ENCODE data around the gene SPESP1.

SPESP1 gene

GRCh38 chr15:68930268-68931022 is at the start of gene SPESP1:
Gene SPESP1, plus strand, starts transcription at chr15:68930525. Its CDS starts 129 bp downstream, at chr15:68930654.
- no peak for DNase-seq (ENCODE audit: low read depth in 2 of 3, low spot score in 2 of 3)

DNA sequence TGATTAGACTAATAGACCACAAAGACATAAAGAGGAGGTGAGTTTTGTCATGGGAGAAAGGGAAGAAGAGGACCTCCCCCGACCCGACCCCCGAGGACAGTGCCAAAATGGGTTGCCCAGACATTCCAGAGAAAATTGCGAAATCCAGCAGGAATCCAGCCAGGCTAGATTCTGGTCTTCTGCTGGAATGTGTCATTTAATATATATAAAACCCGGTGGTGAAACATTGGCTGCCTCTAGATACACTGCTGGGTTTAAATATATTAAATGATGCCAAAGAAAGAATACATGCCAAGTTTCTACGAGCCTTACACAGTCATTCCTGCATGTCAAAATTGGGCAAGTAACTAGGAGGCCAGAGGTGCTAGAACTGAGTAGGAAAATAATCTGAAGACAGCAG is 45.3 kb upstream of the SPESP1 start:
- DNase-seq (ENCODE audit: low read depth in 2 of 3, low spot score in 2 of 3): no peak

- DNase-seq (ENCODE audit: low read depth in 2 of 3, low spot score in 2 of 3): no peak
Observed at GRCh38 chr15:68887120-68887519, 43.2 kb upstream of the SPESP1 start.

GRCh38 chr15:68887819-68888218 is 42.5 kb upstream of the SPESP1 start:
- no peak for DNase-seq (ENCODE audit: low read depth in 2 of 3, low spot score in 2 of 3)

- no peak for DNase-seq (ENCODE audit: low read depth in 2 of 3, low spot score in 2 of 3)
Observed at GRCh38 chr15:68888419-68888818, 41.9 kb upstream of the SPESP1 start.

DNA sequence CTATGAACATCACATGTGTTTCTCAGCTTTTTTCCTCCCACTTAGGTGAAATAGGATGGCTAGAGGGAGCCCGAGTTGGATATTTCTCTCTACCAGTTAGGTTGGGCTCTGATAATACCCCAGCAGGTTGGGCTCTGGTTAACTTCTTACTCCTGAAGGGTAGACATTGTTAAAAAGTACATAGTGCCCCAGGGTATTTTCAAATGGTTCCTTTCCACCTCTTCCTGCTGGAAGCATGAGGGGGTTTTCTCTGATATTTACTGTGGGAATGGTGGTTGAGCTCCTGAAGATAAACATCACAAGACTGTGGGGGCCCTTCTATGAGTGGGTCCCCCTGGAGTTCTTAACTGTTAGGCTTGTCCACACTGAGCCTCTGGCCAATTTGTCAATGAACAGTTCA is 36.1 kb upstream of the SPESP1 start:
- no peak for DNase-seq (ENCODE audit: low read depth in 2 of 3, low spot score in 2 of 3)

DNA sequence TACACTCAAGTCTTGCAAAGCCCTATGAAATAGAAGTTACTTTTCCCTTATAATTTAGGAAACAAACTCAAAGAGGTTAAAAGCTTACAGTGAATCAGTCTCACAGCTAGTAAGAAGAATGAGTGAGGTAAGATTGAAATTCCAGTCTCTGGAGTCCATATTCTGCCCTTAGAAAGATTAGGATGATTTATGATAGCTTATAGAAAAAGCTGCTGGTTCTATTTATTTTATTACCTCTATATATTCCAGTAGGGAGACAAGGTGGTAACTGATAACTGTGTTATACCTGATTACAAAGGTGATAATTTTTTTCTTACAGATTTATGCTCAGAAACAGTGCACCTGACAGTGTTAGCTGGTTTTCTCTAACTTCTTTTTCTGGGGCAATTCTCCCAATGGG is 34.1 kb upstream of the SPESP1 start:
- DNase-seq (ENCODE audit: low read depth in 2 of 3, low spot score in 2 of 3): no peak

GRCh38 chr15:68897016-68897415 is 33.3 kb upstream of the SPESP1 start:
- no peak for DNase-seq (ENCODE audit: low read depth in 2 of 3, low spot score in 2 of 3)

DNA sequence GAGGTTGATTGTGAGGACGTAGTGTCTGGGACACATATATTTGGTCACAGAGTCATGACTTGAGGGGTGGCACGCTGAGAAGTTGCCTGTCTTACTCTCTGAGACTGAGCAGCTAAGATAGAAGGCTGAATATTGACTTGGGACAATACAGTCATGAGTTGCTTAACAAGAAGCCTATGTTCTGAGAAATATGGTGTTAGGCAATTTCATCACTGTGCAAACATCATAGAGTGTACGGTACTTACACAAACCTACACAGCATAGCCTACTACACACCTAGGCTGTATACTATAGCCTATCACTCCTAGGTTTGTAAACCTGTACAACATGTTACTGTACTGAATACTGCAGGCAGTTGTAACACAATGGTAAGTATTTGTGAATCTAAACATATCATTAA is 30.3 kb upstream of the SPESP1 start:
- no peak for DNase-seq (ENCODE audit: low read depth in 2 of 3, low spot score in 2 of 3)

DNA sequence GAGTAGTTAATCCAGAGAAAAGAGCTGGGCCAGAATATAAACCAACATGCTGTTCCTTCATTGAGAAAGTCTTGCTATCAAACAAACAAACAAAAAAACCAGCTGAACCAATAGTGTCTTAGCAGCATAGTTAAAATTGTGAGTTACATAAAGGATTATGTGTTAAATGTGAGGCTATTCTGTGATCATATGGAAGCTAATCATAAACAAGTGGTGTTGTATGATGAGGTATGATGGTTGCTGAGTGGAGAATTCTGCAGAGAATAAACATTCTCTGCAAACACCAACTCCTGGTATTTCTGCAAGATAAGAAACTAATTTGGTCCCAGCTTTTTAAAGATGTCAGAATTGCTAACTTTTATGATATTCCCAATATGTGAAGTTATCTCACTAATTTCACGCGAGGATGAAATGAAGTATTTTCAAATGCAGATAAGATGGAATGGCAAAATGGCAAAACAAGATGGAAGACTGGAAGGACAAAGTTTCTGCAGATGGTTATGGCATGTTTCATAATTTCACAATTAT is 22.9 kb upstream of the SPESP1 start:
- no peak for DNase-seq (ENCODE audit: low read depth in 2 of 3, low spot score in 2 of 3)

GRCh38 chr15:68909601-68910100 is 20.7 kb upstream of the SPESP1 start:
- no peak for DNase-seq (ENCODE audit: low read depth in 2 of 3, low spot score in 2 of 3)

DNA sequence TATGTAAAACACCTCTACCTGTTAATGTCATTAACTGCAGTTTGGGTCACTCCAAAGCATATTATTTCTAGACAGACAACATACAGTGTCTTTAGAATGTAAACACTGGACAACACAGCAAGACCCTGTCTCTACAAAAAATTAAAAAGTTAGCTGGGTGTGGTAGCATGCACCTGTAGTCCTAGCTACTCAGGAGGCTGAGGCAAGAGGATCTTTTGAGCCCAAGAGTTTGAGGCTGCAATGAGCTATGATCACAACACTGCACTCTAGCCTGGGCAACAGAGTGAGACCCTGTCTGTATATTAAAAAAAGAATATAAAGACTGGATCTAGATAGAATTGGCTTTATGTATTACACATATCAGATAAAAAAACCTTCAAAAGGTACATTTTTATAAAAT is 20.0 kb upstream of the SPESP1 start:
- no peak for DNase-seq (ENCODE audit: low read depth in 2 of 3, low spot score in 2 of 3)

DNA sequence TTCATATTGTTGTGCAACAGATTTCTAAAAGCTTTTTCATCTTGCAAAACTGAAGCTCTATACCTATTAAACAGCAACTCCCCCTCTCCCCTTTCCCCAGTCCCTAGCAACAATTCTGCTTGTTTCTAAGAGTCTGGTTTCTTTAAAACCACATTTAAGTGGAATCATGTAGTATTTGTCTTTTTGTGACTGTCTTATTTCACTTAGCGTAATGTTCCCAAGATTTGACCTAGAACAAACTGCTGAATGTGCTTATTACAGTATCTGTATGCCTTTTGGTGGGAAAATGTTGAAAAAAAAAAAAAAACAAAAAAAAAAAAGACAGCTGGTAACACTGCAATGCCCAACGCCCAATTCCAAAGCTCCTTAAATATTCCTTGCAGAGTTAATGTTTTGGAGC is 19.5 kb upstream of the SPESP1 start:
- DNase-seq (ENCODE audit: low read depth in 2 of 3, low spot score in 2 of 3): no peak

DNA sequence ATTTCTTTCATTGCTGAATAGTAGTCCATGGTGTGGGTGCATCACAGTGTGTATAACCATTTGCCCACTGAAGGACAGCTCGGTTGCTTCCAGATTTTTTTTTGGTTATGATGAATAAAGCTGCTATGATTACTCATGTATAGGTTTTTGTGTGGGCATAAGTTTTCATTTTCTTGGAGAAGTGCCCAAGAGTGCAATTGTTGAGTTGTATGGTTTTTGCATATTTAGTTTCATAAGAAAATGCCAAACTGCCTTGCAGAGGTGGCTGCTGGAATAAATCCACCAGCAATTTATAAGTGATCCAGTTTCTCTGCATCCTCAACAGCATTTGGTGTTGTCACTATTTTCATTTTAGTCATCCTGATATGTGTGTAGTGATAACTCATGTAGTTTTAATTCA is 8.4 kb upstream of the SPESP1 start:
- no peak for DNase-seq (ENCODE audit: low read depth in 2 of 3, low spot score in 2 of 3)

GRCh38 chr15:68924866-68925560 is 5.3 kb upstream of the SPESP1 start:
- DNase-seq (ENCODE audit: low read depth in 2 of 3, low spot score in 2 of 3): peak in 2 of 3 experiments; percentile 25 to 38

GRCh38 chr15:68933001-68933400 is 2.7 kb downstream of the SPESP1 start:
- no peak for DNase-seq (ENCODE audit: low read depth in 2 of 3, low spot score in 2 of 3)

- DNase-seq (ENCODE audit: low read depth in 2 of 3, low spot score in 2 of 3): no peak
Observed at GRCh38 chr15:68934341-68934740, 4.0 kb downstream of the SPESP1 start.

GRCh38 chr15:68935400-68935937 is 5.1 kb downstream of the SPESP1 start:
- DNase-seq (ENCODE audit: low read depth in 2 of 3, low spot score in 2 of 3): no peak

GRCh38 chr15:68939501-68939900 is 9.2 kb downstream of the SPESP1 start:
- DNase-seq (ENCODE audit: low read depth in 2 of 3, low spot score in 2 of 3): no peak

- DNase-seq (ENCODE audit: low read depth in 2 of 3, low spot score in 2 of 3): no peak
Observed at GRCh38 chr15:68951813-68952212, 21.5 kb downstream of the SPESP1 start.

- no peak for DNase-seq (ENCODE audit: low read depth in 2 of 3, low spot score in 2 of 3)
Observed at GRCh38 chr15:68957696-68958095, 27.4 kb downstream of the SPESP1 start.

- DNase-seq (ENCODE audit: low read depth in 2 of 3, low spot score in 2 of 3): no peak
Observed at GRCh38 chr15:68958597-68958996, 28.3 kb downstream of the SPESP1 start.
